NT2/D1 (cell line): Measurements from ENCODE around the gene USP49.

Experiments
- YY1 ChIP-seq: IDR thresholded peaks from 2 replicates; pipeline ENCODE4 v1.6.1; 2011; ENCODE audit not compliant: insufficient read length, insufficient read depth
- ZNF274 ChIP-seq: IDR thresholded peaks from 2 replicates; pipeline ENCODE4 v1.6.1; 2011; ENCODE audit warnings: mild to moderate bottlenecking, low read depth, low read length

GRCh38 chr6:41783106-41783780 is 111.9 kb downstream of the USP49 start:
- no peak for TF ChIP-seq YY1
- TF ChIP-seq ZNF274 = no peak
